ENCODE results near the gene PPP1R3C.

DNA sequence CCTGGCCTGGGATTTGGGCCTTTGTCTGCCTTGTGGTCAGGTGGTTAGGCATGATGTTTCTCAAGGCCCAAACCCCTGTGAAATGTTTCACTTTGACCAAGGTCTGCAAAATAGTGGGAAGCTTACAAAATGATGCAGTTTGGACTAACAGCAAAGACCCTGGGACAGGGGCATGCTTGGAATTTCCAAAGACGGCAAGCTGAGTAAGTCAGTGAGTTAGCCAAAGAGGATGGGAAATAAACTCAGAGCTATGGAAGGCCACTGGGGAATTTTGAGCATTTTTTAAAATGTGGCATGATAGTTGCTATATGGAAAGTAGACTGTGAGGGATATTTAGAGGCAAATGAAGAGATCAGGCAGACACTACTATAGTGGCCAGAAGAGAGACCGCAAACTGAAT, 31.6 kb upstream of the PPP1R3C start:
- no peak for TF ChIP-seq POLR2A (IDR thresholded peaks at IDR 0.05)
- TF ChIP-seq, protein P1, sequence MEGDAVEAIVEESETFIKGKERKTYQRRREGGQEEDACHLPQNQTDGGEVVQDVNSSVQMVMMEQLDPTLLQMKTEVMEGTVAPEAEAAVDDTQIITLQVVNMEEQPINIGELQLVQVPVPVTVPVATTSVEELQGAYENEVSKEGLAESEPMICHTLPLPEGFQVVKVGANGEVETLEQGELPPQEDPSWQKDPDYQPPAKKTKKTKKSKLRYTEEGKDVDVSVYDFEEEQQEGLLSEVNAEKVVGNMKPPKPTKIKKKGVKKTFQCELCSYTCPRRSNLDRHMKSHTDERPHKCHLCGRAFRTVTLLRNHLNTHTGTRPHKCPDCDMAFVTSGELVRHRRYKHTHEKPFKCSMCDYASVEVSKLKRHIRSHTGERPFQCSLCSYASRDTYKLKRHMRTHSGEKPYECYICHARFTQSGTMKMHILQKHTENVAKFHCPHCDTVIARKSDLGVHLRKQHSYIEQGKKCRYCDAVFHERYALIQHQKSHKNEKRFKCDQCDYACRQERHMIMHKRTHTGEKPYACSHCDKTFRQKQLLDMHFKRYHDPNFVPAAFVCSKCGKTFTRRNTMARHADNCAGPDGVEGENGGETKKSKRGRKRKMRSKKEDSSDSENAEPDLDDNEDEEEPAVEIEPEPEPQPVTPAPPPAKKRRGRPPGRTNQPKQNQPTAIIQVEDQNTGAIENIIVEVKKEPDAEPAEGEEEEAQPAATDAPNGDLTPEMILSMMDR (IDR thresholded peaks at IDR 0.05), result no peak
